OCI-LY1 (cell line): ENCODE data around the gene CALCOCO1.

Source experiments
- H2AFZ ChIP-seq: fragments of 200-600 bp; sonication (generic), shearing (Covaris generic); 2 replicates; pipeline ENCODE4 v1.6.0; 2014; ENCODE audit warnings: antibody characterized with exemption, mild to moderate bottlenecking, low read length
- H3F3A ChIP-seq: fragments of 200-600 bp; sonication (generic), shearing (Covaris generic); 2 replicates; pipeline ENCODE4 v1.6.0; 2014; ENCODE audit warnings: mild to moderate bottlenecking, antibody characterized with exemption, low read length, moderate library complexity; ENCODE audit not compliant: insufficient read depth
- H3K27ac ChIP-seq: fragments of 200-600 bp; sonication (generic); 2 replicates; pipeline ENCODE4 v1.5.1; 2014; ENCODE audit warnings: low read length, mixed run types, mild to moderate bottlenecking, low read depth; ENCODE audit not compliant: poor library complexity, severe bottlenecking
- H3K27me3 ChIP-seq: fragments of 200-600 bp; sonication (generic); 2 replicates; pipeline ENCODE4 v1.6.0; 2014; ENCODE audit warnings: antibody characterized with exemption, mild to moderate bottlenecking, low read length, moderate library complexity; ENCODE audit not compliant: insufficient read depth
- H3K36me3 ChIP-seq: fragments of 200-600 bp; sonication (generic); 2 replicates; pipeline ENCODE4 v1.6.1; 2014; ENCODE audit warnings: mild to moderate bottlenecking, antibody characterized with exemption, low read length, moderate library complexity, mixed read lengths; ENCODE audit not compliant: insufficient read depth
- H3K4me1 ChIP-seq: fragments of 200-600 bp; sonication (generic); 2 replicates; pipeline ENCODE4 v1.5.1; 2014; ENCODE audit warnings: mild to moderate bottlenecking, low read length, moderate library complexity; ENCODE audit not compliant: insufficient read depth, severe bottlenecking
- H3K4me2 ChIP-seq: fragments of 200-600 bp; sonication (generic), shearing (Covaris generic); 2 replicates; pipeline ENCODE4 v1.6.1; 2014; ENCODE audit warnings: low read length
- H3K4me3 ChIP-seq: fragments of 200-600 bp; sonication (generic); 2 replicates; pipeline ENCODE4 v1.5.1; 2014; ENCODE audit warnings: low read length, low read depth, mild to moderate bottlenecking, mixed read lengths; ENCODE audit not compliant: poor library complexity, severe bottlenecking
- H3K79me2 ChIP-seq: fragments of 200-600 bp; shearing (Covaris generic); 2 replicates; pipeline ENCODE4 v1.6.1; 2016; ENCODE audit warnings: mixed run types, low read length, mixed read lengths; ENCODE audit not compliant: insufficient read depth
- H3K9ac ChIP-seq: fragments of 200-600 bp; sonication (generic), shearing (Covaris generic); 2 replicates; pipeline ENCODE4 v1.6.1; 2014; ENCODE audit warnings: mild to moderate bottlenecking, low read length, mixed read lengths
- H3K9me2 ChIP-seq: fragments of 200-600 bp; sonication (generic), shearing (Covaris generic); 2 replicates; pipeline ENCODE4 v1.6.1; 2014; ENCODE audit warnings: low read depth, mild to moderate bottlenecking, low read length, mixed read lengths
- H3K9me3 ChIP-seq: fragments of 200-600 bp; shearing (Covaris generic); 2 replicates; pipeline ENCODE4 v1.6.1; 2014; ENCODE audit warnings: low read length, mixed read lengths
- H4K20me1 ChIP-seq: fragments of 200-600 bp; sonication (generic), shearing (Covaris generic); 2 replicates; pipeline ENCODE4 v1.6.0; 2016; ENCODE audit warnings: mild to moderate bottlenecking, low read length; ENCODE audit not compliant: insufficient read depth
- CTCF ChIP-seq: fragments of 200-600 bp; sonication (generic), shearing (Covaris generic); IDR thresholded peaks from 2 replicates; pipeline ENCODE4 v1.5.1; 2017; ENCODE audit warnings: mild to moderate bottlenecking, antibody characterized with exemption, low read length, moderate library complexity, mixed read lengths
- EZH2 ChIP-seq: fragments of 200-600 bp; sonication (generic), shearing (Covaris generic); IDR thresholded peaks from 2 replicates; pipeline ENCODE4 v1.8.0; 2017; ENCODE audit warnings: borderline replicate concordance, mixed run types, mild to moderate bottlenecking, antibody characterized with exemption, low read length, moderate library complexity, mixed read lengths

Gene CALCOCO1

GRCh38 chr12:53699678-53700025 is 27.6 kb downstream of the CALCOCO1 start:
- Histone ChIP-seq H3K9me2 (no peaks in the 10 kb centered on the region), H3F3A (no peaks in the 10 kb centered on the region), H3K79me2 (no peaks in the 10 kb centered on the region), H3K27me3 (peaks cover 17% of the 10 kb centered on the region; the same call in 1 of the 2 replicates), H2AFZ (no peak overlapping the region), H3K4me3 (no peak overlapping the region), H3K9ac (no peak overlapping the region), H3K27ac (no peak overlapping the region), H3K4me2 (no peak overlapping the region), H3K4me1 (no peaks in the 10 kb centered on the region), H4K20me1 (no peaks in the 10 kb centered on the region), H3K9me3 (no peaks in the 10 kb centered on the region), H3K36me3 (no peaks in the 10 kb centered on the region)
- TF ChIP-seq CTCF (no peak), EZH2 (no peak)

- Histone ChIP-seq H3F3A (no peaks in the 10 kb centered on the region), H4K20me1 (no peaks in the 10 kb centered on the region), H3K79me2 (no peaks in the 10 kb centered on the region), H3K4me1 (no peaks in the 10 kb centered on the region), H3K36me3 (no peaks in the 10 kb centered on the region), H3K9me2 (no peaks in the 10 kb centered on the region), H3K27me3 (peaks cover 21% of the 10 kb centered on the region; the same call in 1 of the 2 replicates), H3K27ac (no peak overlapping the region), H3K4me3 (no peak overlapping the region), H3K9ac (no peak overlapping the region), H3K4me2 (no peak overlapping the region), H3K9me3 (no peaks in the 10 kb centered on the region), H2AFZ (no peak overlapping the region)
- TF ChIP-seq EZH2, result no peak
- TF ChIP-seq CTCF, result no peak
Measured at GRCh38 chr12:53698948-53699677, 28.1 kb downstream of the CALCOCO1 start.

- Histone ChIP-seq H3F3A (no peaks in the 10 kb centered on the region), H3K4me3 (no peak overlapping the region), H3K9me3 (no peaks in the 10 kb centered on the region), H3K36me3 (no peaks in the 10 kb centered on the region), H3K4me1 (no peaks in the 10 kb centered on the region), H3K9ac (no peak overlapping the region), H3K79me2 (no peaks in the 10 kb centered on the region), H3K27me3 (peaks cover 14% of the 10 kb centered on the region; the same call in 1 of the 2 replicates), H3K27ac (no peak overlapping the region), H4K20me1 (no peaks in the 10 kb centered on the region), H2AFZ (no peak overlapping the region), H3K9me2 (no peaks in the 10 kb centered on the region), H3K4me2 (no peak overlapping the region)
- TF ChIP-seq EZH2, result no peak
- no peak for TF ChIP-seq CTCF
Measured at GRCh38 chr12:53696655-53697331, 30.5 kb downstream of the CALCOCO1 start.
